GM21825 (cell line): ENCODE measurements around the gene TSHZ2.
"Not testable (repeated sequence)": the region's sequence is repeated elsewhere in the genome, so short reads cannot be mapped to it uniquely, and the experiment has no call there.

Source experiments
- ATAC-seq: cut with Tn5 transposase; IDR thresholded peaks from one replicate; pipeline ENCODE4 v1.9.1; 2021; ENCODE audit warnings: mild to moderate bottlenecking, moderate library complexity; ENCODE audit not compliant: unreplicated experiment

The TSHZ2 gene

GRCh38 chr20:52963131-52963530 lies 9.0 kb upstream of the TSHZ2 start:
- ATAC-seq = no peak

GRCh38 chr20:52964131-52964530 lies 8.0 kb upstream of the TSHZ2 start:
- no peak for ATAC-seq

- no peak for ATAC-seq
Measured at GRCh38 chr20:52965380-52965779, 6.8 kb upstream of the TSHZ2 start.

- ATAC-seq = no peak
Measured at GRCh38 chr20:52965819-52966218, 6.3 kb upstream of the TSHZ2 start.

GRCh38 chr20:52966543-52966942 lies 5.6 kb upstream of the TSHZ2 start:
- ATAC-seq = not testable (repeated sequence)

GRCh38 chr20:52971498-52972189 lies 514 bp upstream of the TSHZ2 start:
- no peak for ATAC-seq

- ATAC-seq = no peak
Measured at GRCh38 chr20:52972965-52973819, 1.0 kb downstream of the TSHZ2 start.

- ATAC-seq = no peak
Measured at GRCh38 chr20:52974179-52974594, 2.0 kb downstream of the TSHZ2 start.

- no peak for ATAC-seq
Measured at GRCh38 chr20:52975029-52975732, 3.0 kb downstream of the TSHZ2 start.

- ATAC-seq = no peak
Measured at GRCh38 chr20:52975803-52976531, 3.8 kb downstream of the TSHZ2 start.

GRCh38 chr20:52978851-52979250 lies 6.7 kb downstream of the TSHZ2 start:
- no peak for ATAC-seq

- ATAC-seq = no peak
Measured at GRCh38 chr20:52981051-52981450, 8.9 kb downstream of the TSHZ2 start.

GRCh38 chr20:52983726-52984450 lies 11.7 kb downstream of the TSHZ2 start:
- no peak for ATAC-seq

GRCh38 chr20:52984451-52984810 lies 12.3 kb downstream of the TSHZ2 start:
- no peak for ATAC-seq

GRCh38 chr20:52985687-52986086 lies 13.5 kb downstream of the TSHZ2 start:
- ATAC-seq = no peak

- no peak for ATAC-seq
Measured at GRCh38 chr20:52987295-52987694, 15.1 kb downstream of the TSHZ2 start.

GRCh38 chr20:52991830-52992229 lies 19.7 kb downstream of the TSHZ2 start:
- no peak for ATAC-seq

- no peak for ATAC-seq
Measured at GRCh38 chr20:52992632-52993031, 20.5 kb downstream of the TSHZ2 start.

GRCh38 chr20:52993076-52993475 lies 20.9 kb downstream of the TSHZ2 start:
- no peak for ATAC-seq

GRCh38 chr20:52994184-52994970 lies 22.2 kb downstream of the TSHZ2 start:
- ATAC-seq = no peak
